ENCODE results near the gene PLPPR1. TPM values are rescaled to one million over a fixed set of nuclear protein-coding genes. Genes with fewer than 3 reads are reported as not detected.
"Not testable (repeated sequence)": the region's sequence is repeated elsewhere in the genome, so short reads cannot be mapped to it uniquely, and the experiment has no call there.

The PLPPR1 gene
- total and polyA plus RNA-seq, 2 donors (not counting 3 experiments of a cell fraction or from before 2014, with no cell fraction given): 0.18 to 0.50 TPM

DNA sequence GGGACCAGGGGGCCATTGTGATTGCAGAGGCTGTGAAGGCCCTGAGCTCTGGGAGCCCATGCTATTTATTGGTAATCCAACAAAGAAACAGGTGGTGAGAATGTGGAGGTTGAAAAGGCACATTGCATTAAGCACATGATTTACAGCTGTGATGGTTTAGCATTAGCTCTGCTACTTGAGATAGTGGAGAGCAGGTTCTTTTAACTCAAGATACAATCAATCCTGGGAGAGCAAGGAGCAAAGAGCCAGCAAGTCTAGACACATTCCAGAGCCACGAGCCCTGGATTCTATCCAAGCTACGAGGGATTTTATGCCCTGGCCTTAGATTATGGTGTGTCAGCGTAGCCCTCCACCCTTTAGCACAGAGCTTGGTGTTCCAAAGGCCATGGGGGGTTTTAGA, 98.8 kb downstream of the PLPPR1 start:
- DNase-seq (ENCODE audit: low read depth, low spot score); H3K9me3 ChIP-seq (replicated peaks; ENCODE audit: control insufficient read depth, insufficient read depth, low read length); H2AFZ ChIP-seq (ENCODE audit: low read depth, low read length); BruUV-seq (replicated peaks); POLR2A ChIA-PET; H3K79me2 ChIP-seq (ENCODE audit: control insufficient read depth, insufficient read depth, low read length); H3K9me1 ChIP-seq (replicated peaks; ENCODE audit: control insufficient read depth, extremely low read depth, insufficient read depth, low read length); H3K9ac ChIP-seq (replicated peaks; ENCODE audit: extremely low read depth, insufficient read depth, low read length); dilution Hi-C loops (cut with MboI; ENCODE audit: extremely low pct_ligation_motif_present, low sequenced_read_pairs); H4K20me1 ChIP-seq (replicated peaks; ENCODE audit: control insufficient read depth, extremely low read depth, insufficient read depth, low read length); H3K4me2 ChIP-seq (ENCODE audit: insufficient read depth, low read length); H3K4me3 ChIP-seq (replicated peaks in 1 of 3; ENCODE audit: insufficient read depth in 1 of 3, low read depth in 1 of 3, low read length in 3 of 3); H3K4me1 ChIP-seq (ENCODE audit: control insufficient read depth, extremely low read depth, insufficient read depth, low read length); H3K27ac ChIP-seq (ENCODE audit: insufficient read depth, low read depth, low read length); H3K36me3 ChIP-seq (ENCODE audit: control insufficient read depth in 2 of 2, extremely low read depth in 1 of 2, insufficient read depth in 2 of 2, low read length in 2 of 2); FAIRE-seq; H3K27me3 ChIP-seq (ENCODE audit: control insufficient read depth in 2 of 2, insufficient read depth in 2 of 2, low read length in 2 of 2); intact Hi-C loops (cut with micrococcal nuclease): not testable (repeated sequence)
- CTCF ChIA-PET: interaction anchor here (1.3 to 1.4 kb wide), 2 partner anchors 9 to 525 kb away, joined by 3 to 6 read pairs; no protein-coding TSS in a partner anchor

DNA sequence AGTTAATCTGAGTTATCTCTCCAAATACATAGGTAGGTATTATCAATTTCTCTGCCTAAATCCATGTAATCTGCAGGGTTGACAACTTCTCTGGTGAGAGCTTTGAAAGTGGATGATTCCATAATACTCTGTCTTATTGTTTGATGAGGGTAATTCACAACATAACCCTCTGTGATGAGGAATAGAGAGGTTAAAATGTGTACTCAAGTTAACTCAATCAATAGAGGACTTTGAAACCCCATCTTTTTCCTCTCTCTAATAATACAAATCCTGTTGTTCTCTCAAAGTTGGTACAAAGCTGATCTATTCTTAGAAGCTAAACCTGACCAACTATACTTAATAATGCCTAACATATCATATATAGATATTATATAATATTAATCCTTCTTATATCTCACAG, 100.1 kb downstream of the PLPPR1 start:
- dilution Hi-C loops (cut with MboI; ENCODE audit: extremely low pct_ligation_motif_present, low sequenced_read_pairs) (no loop called here), intact Hi-C loops (cut with micrococcal nuclease) (no loop called here)
- CTCF ChIA-PET: interaction anchor here (1.4 kb wide), 1 partner anchor 526 kb away, joined by 3 read pairs; no protein-coding TSS in a partner anchor

More for the DNA sequence above, 100.1 kb downstream of the PLPPR1 start:
- H4K20me1 ChIP-seq (replicated peaks; ENCODE audit: control insufficient read depth, extremely low read depth, insufficient read depth, low read length): no peaks in the 10 kb centered on the region
- H3K9me3 ChIP-seq (replicated peaks; ENCODE audit: control insufficient read depth, insufficient read depth, low read length): no peaks in the 10 kb centered on the region
- H3K9me1 ChIP-seq (replicated peaks; ENCODE audit: control insufficient read depth, extremely low read depth, insufficient read depth, low read length): no peaks in the 10 kb centered on the region
- no peaks in the 10 kb centered on the region for H3K79me2 ChIP-seq (ENCODE audit: control insufficient read depth, insufficient read depth, low read length)
- no peak for DNase-seq (ENCODE audit: low read depth, low spot score)
- POLR2A ChIA-PET: no interaction called here
- no peak overlapping the region for H3K4me3 ChIP-seq (replicated peaks in 1 of 3; ENCODE audit: insufficient read depth in 1 of 3, low read depth in 1 of 3, low read length in 3 of 3)
- no TSS peak for BruUV-seq (replicated peaks)
- no peak overlapping the region for H3K27ac ChIP-seq (ENCODE audit: insufficient read depth, low read depth, low read length)
- TF ChIP-seq POLR2AphosphoS5 (IDR thresholded peaks at IDR 0.05; ENCODE audit: insufficient read depth, low read depth, low read length): no peak
- TF ChIP-seq FOS (IDR thresholded peaks at IDR 0.05; ENCODE audit: borderline replicate concordance, insufficient read depth, low read length): no peak
- no peak for TF ChIP-seq GATA2 (IDR thresholded peaks at IDR 0.05; ENCODE audit: insufficient read depth, insufficient read length, low read depth, low read length)
- TF ChIP-seq EZH2 (IDR thresholded peaks at IDR 0.05; ENCODE audit: borderline replicate concordance, low read depth, low read length, severe bottlenecking): no peak
- TF ChIP-seq JUN (IDR thresholded peaks at IDR 0.05; ENCODE audit: borderline replicate concordance, insufficient read depth, insufficient read length, low read depth): no peak
- TF ChIP-seq, protein P1, sequence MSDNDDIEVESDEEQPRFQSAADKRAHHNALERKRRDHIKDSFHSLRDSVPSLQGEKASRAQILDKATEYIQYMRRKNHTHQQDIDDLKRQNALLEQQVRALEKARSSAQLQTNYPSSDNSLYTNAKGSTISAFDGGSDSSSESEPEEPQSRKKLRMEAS (IDR thresholded peaks at IDR 0.05; ENCODE audit: insufficient read depth, insufficient read length): no peak
- TF ChIP-seq, protein P2, sequence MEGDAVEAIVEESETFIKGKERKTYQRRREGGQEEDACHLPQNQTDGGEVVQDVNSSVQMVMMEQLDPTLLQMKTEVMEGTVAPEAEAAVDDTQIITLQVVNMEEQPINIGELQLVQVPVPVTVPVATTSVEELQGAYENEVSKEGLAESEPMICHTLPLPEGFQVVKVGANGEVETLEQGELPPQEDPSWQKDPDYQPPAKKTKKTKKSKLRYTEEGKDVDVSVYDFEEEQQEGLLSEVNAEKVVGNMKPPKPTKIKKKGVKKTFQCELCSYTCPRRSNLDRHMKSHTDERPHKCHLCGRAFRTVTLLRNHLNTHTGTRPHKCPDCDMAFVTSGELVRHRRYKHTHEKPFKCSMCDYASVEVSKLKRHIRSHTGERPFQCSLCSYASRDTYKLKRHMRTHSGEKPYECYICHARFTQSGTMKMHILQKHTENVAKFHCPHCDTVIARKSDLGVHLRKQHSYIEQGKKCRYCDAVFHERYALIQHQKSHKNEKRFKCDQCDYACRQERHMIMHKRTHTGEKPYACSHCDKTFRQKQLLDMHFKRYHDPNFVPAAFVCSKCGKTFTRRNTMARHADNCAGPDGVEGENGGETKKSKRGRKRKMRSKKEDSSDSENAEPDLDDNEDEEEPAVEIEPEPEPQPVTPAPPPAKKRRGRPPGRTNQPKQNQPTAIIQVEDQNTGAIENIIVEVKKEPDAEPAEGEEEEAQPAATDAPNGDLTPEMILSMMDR (IDR thresholded peaks at IDR 0.05; ENCODE audit: extremely low read depth in 1 of 2, insufficient read depth in 1 of 2, low read depth in 1 of 2, low read length in 2 of 2): no peak
- TF ChIP-seq MYC (IDR thresholded peaks at IDR 0.05; ENCODE audit: low read depth, low read length): no peak
- no peak for TF ChIP-seq POLR2A (IDR thresholded peaks at IDR 0.05; ENCODE audit: low read depth, low read length)
- H3K4me1 ChIP-seq (ENCODE audit: control insufficient read depth, extremely low read depth, insufficient read depth, low read length): no peaks in the 10 kb centered on the region
- H3K27me3 ChIP-seq (ENCODE audit: control insufficient read depth in 2 of 2, insufficient read depth in 2 of 2, low read length in 2 of 2): peaks cover 2% of the 10 kb centered on the region in 2 experiments
- no peak overlapping the region for H2AFZ ChIP-seq (ENCODE audit: low read depth, low read length)
- no peaks in the 10 kb centered on the region for H3K36me3 ChIP-seq (ENCODE audit: control insufficient read depth in 2 of 2, extremely low read depth in 1 of 2, insufficient read depth in 2 of 2, low read length in 2 of 2)
- H3K9ac ChIP-seq (replicated peaks; ENCODE audit: extremely low read depth, insufficient read depth, low read length): no peak overlapping the region
- H3K4me2 ChIP-seq (ENCODE audit: insufficient read depth, low read length): no peak overlapping the region
- no peak for FAIRE-seq
